ENCODE measurements around the gene WNT9B. TPM values are rescaled to one million over a fixed set of nuclear protein-coding genes. Genes with fewer than 3 reads are reported as not detected.

The WNT9B gene
- total and polyA plus RNA-seq, 2 of the 13 experiments (the other 11 are each of a cell fraction or from before 2014, with no cell fraction given) = not detected

GRCh38 chr17:46922804-46923635, 71.6 kb downstream of the WNT9B start, which contains the start of gene GOSR2 (continued):
- TF ChIP-seq ZNF335 (CRISPR knock-in tag; IDR thresholded peaks at IDR 0.05) (peak; percentile 100), TMF1 (CRISPR knock-in tag; IDR thresholded peaks at IDR 0.05; ENCODE audit: low read depth) (peak; percentile 89), POLR2AphosphoS2 (IDR thresholded peaks at IDR 0.05; ENCODE audit: low read depth, low read length) (peak; percentile 92), NCOA5 (CRISPR knock-in tag; IDR thresholded peaks at IDR 0.05) (no peak), NPAS2 (CRISPR knock-in tag; IDR thresholded peaks at IDR 0.05; ENCODE audit: borderline replicate concordance) (no peak), MIXL1 (CRISPR knock-in tag; IDR thresholded peaks at IDR 0.05) (peak; percentile 89; the same call in 1 of the 2 replicates), ASH2L (IDR thresholded peaks at IDR 0.05; ENCODE audit: insufficient read length, low read depth, low read length) (peak; percentile 99), IRF2 (CRISPR knock-in tag; IDR thresholded peaks at IDR 0.05) (peak; percentile 95), ZNF326 (CRISPR knock-in tag; IDR thresholded peaks at IDR 0.05; ENCODE audit: borderline replicate concordance) (no peak), HHEX (CRISPR knock-in tag; IDR thresholded peaks at IDR 0.05) (no peak), ZBTB38 (CRISPR knock-in tag; IDR thresholded peaks at IDR 0.05) (peak; percentile 73; the same call in 1 of the 2 replicates), CENPT (CRISPR knock-in tag; IDR thresholded peaks at IDR 0.05; ENCODE audit: low read depth) (peak; percentile 56; the same call in 1 of the 2 replicates), ZSCAN20 (CRISPR knock-in tag; IDR thresholded peaks at IDR 0.05; ENCODE audit: borderline replicate concordance) (no peak), PLSCR1 (CRISPR knock-in tag; IDR thresholded peaks at IDR 0.05; ENCODE audit: borderline replicate concordance) (no peak), ZNF367 (CRISPR knock-in tag; IDR thresholded peaks at IDR 0.05; ENCODE audit: borderline replicate concordance) (no peak), GZF1 (CRISPR knock-in tag; IDR thresholded peaks at IDR 0.05) (peak; percentile 72; the same call in 1 of the 2 replicates), ZNF317 (CRISPR knock-in tag; IDR thresholded peaks at IDR 0.05) (peak; percentile 79), ZNF720 (CRISPR knock-in tag; IDR thresholded peaks at IDR 0.05) (no peak; the same call in 1 of the 2 replicates)
- TF ChIP-seq, protein P1, sequence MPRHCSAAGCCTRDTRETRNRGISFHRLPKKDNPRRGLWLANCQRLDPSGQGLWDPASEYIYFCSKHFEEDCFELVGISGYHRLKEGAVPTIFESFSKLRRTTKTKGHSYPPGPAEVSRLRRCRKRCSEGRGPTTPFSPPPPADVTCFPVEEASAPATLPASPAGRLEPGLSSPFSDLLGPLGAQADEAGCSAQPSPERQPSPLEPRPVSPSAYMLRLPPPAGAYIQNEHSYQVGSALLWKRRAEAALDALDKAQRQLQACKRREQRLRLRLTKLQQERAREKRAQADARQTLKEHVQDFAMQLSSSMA (CRISPR knock-in tag; IDR thresholded peaks at IDR 0.05) = peak; percentile 76; the same call in 1 of the 2 replicates
- TF ChIP-seq, protein P2, sequence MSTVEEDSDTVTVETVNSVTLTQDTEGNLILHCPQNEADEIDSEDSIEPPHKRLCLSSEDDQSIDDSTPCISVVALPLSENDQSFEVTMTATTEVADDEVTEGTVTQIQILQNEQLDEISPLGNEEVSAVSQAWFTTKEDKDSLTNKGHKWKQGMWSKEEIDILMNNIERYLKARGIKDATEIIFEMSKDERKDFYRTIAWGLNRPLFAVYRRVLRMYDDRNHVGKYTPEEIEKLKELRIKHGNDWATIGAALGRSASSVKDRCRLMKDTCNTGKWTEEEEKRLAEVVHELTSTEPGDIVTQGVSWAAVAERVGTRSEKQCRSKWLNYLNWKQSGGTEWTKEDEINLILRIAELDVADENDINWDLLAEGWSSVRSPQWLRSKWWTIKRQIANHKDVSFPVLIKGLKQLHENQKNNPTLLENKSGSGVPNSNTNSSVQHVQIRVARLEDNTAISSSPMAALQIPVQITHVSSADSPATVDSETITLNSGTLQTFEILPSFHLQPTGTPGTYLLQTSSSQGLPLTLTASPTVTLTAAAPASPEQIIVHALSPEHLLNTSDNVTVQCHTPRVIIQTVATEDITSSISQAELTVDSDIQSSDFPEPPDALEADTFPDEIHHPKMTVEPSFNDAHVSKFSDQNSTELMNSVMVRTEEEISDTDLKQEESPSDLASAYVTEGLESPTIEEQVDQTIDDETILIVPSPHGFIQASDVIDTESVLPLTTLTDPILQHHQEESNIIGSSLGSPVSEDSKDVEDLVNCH (CRISPR knock-in tag; IDR thresholded peaks at IDR 0.05) = peak; percentile 32; the same call in 1 of the 2 replicates
- TF ChIP-seq, protein P3, sequence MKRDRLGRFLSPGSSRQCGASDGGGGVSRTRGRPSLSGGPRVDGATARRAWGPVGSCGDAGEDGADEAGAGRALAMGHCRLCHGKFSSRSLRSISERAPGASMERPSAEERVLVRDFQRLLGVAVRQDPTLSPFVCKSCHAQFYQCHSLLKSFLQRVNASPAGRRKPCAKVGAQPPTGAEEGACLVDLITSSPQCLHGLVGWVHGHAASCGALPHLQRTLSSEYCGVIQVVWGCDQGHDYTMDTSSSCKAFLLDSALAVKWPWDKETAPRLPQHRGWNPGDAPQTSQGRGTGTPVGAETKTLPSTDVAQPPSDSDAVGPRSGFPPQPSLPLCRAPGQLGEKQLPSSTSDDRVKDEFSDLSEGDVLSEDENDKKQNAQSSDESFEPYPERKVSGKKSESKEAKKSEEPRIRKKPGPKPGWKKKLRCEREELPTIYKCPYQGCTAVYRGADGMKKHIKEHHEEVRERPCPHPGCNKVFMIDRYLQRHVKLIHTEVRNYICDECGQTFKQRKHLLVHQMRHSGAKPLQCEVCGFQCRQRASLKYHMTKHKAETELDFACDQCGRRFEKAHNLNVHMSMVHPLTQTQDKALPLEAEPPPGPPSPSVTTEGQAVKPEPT (CRISPR knock-in tag; IDR thresholded peaks at IDR 0.05; ENCODE audit: low read depth) = peak; percentile 97
